HepG2 (cell line): ENCODE data around the gene CXCR5. TPM values are rescaled to one million over a fixed set of nuclear protein-coding genes. Genes with fewer than 3 reads are reported as not detected.

Experiments
- HDAC1 ChIP-seq: sonication (generic); formaldehyde crosslinking; IDR thresholded peaks from 2 replicates; pipeline ENCODE4 v1.5.1; 2020; ENCODE audit warnings: mild to moderate bottlenecking, missing genetic modification reagents
- KAT7 ChIP-seq: IDR thresholded peaks from 2 replicates; pipeline ENCODE4 v1.6.1; 2018; ENCODE audit warnings: borderline replicate concordance, missing compliant biosample characterization
- KDM6A ChIP-seq: IDR thresholded peaks from 2 replicates; pipeline ENCODE4 v1.6.1; 2016; ENCODE audit warnings: low read depth
- NFIC ChIP-seq: IDR thresholded peaks from 2 replicates; pipeline ENCODE4 v1.6.1; 2012; ENCODE audit warnings: mild to moderate bottlenecking, low read length, inconsistent platforms
- NR1H2 ChIP-seq: sonication (generic); formaldehyde crosslinking; IDR thresholded peaks from 2 replicates; pipeline ENCODE4 v1.8.1; 2022; ENCODE audit warnings: low read depth, missing genetic modification reagents, borderline replicate concordance
- SATB2 ChIP-seq: sonication (generic); formaldehyde crosslinking; IDR thresholded peaks from 2 replicates; pipeline ENCODE4 v1.5.0; 2020; ENCODE audit warnings: missing genetic modification reagents
- SNAPC2 ChIP-seq: sonication (generic); formaldehyde crosslinking; IDR thresholded peaks from 2 replicates; pipeline ENCODE4 v1.8.1; 2022; ENCODE audit warnings: mild to moderate bottlenecking, missing genetic modification reagents
- SRY ChIP-seq: sonication (generic); formaldehyde crosslinking; IDR thresholded peaks from 2 replicates; pipeline ENCODE4 v1.8.0; 2022; ENCODE audit warnings: mild to moderate bottlenecking, missing genetic modification reagents
- ZFP90 ChIP-seq: sonication (generic); formaldehyde crosslinking; IDR thresholded peaks from 2 replicates; pipeline ENCODE4 v1.8.0; 2022; ENCODE audit warnings: missing genetic modification reagents, mild to moderate bottlenecking, inconsistent platforms, borderline replicate concordance
- ZNF20 ChIP-seq: sonication (generic); formaldehyde crosslinking; IDR thresholded peaks from 2 replicates; pipeline ENCODE4 v1.4.0; 2020; ENCODE audit warnings: mild to moderate bottlenecking, moderate library complexity, missing genetic modification reagents
- ZNF234 ChIP-seq: sonication (generic); formaldehyde crosslinking; conservative IDR thresholded peaks from 2 replicates; pipeline ENCODE4 v1.5.1; 2020; ENCODE audit warnings: mild to moderate bottlenecking, missing genetic modification reagents
- ZNF251 ChIP-seq: sonication (generic); formaldehyde crosslinking; IDR thresholded peaks from 2 replicates; pipeline ENCODE4 v1.9.0; 2021; ENCODE audit warnings: mild to moderate bottlenecking, missing genetic modification reagents
- ZNF292 ChIP-seq: sonication (generic); formaldehyde crosslinking; IDR thresholded peaks from 2 replicates; pipeline ENCODE4 v1.8.1; 2022; ENCODE audit warnings: mild to moderate bottlenecking, low read depth, missing genetic modification reagents, borderline replicate concordance
- ZNF329 ChIP-seq: sonication (generic); formaldehyde crosslinking; IDR thresholded peaks from 2 replicates; pipeline ENCODE4 v1.9.0; 2021; ENCODE audit warnings: low read depth, mild to moderate bottlenecking, missing genetic modification reagents
- ZNF431 ChIP-seq: sonication (generic); formaldehyde crosslinking; IDR thresholded peaks from 2 replicates; pipeline ENCODE4 v1.9.0; 2022; ENCODE audit warnings: missing genetic modification reagents, low read depth, mild to moderate bottlenecking, borderline replicate concordance
- ZNF747 ChIP-seq: sonication (generic); formaldehyde crosslinking; IDR thresholded peaks from 2 replicates; pipeline ENCODE4 v1.8.1; 2023; ENCODE audit warnings: missing genetic modification reagents, mild to moderate bottlenecking, borderline replicate concordance
- ZNF773 ChIP-seq: sonication (generic); formaldehyde crosslinking; IDR thresholded peaks from 2 replicates; pipeline ENCODE4 v1.4.0; 2020; ENCODE audit warnings: missing genetic modification reagents, borderline replicate concordance
- polyA plus RNA-seq, 8 experiments: library from polyadenylated mRNA; depleted of rRNA in 3 of 8; stranded (reverse) in 7 of 8; unstranded in 1 of 8; fragments of >200 nt; fragmentation: Illumina TruSeq in 4 of 8; extraction: Trizol in 4 of 8; gene quantifications; 2 replicates each; pipeline versions ENCODE4 v1.2.1 to v1.2.3, GENCODE V29; 2011 to 2016; ENCODE audit warnings: low read depth in 4 of 8, missing spikeins in 1 of 8, mixed read lengths in 1 of 8; ENCODE audit not compliant: insufficient read depth in 1 of 8
- total RNA-seq, 5 experiments: library from RNA; depleted of rRNA; stranded (reverse); fragments of >200 nt; fragmentation: Illumina TruSeq; extraction: Trizol; gene quantifications; 2 replicates each; pipeline ENCODE4 v1.2.3, GENCODE V29; 2016; ENCODE audit warnings: low read depth in 1 of 5
- TF ChIP-seq, protein P1 (sequence below): IDR thresholded peaks from 2 replicates; pipeline ENCODE4 v1.6.1; 2016; ENCODE audit warnings: mild to moderate bottlenecking
- TF ChIP-seq, protein P2 (sequence below): sonication (generic); formaldehyde crosslinking; IDR thresholded peaks from 2 replicates; pipeline ENCODE4 v1.5.1; 2020; ENCODE audit warnings: missing genetic modification reagents, mild to moderate bottlenecking, borderline replicate concordance
- TF ChIP-seq, protein P3 (sequence below), 2 experiments: sonication (generic) in 1 of 2; formaldehyde crosslinking in 1 of 2; IDR thresholded peaks; 2 replicates each; pipeline versions ENCODE4 v1.4.0 to v1.6.1; 2018 to 2020; ENCODE audit warnings: missing genetic modification reagents in 2 of 2, borderline replicate concordance in 1 of 2, low read depth in 1 of 2, mild to moderate bottlenecking in 1 of 2, missing biosample characterization in 1 of 2

CXCR5 gene
- total and polyA plus RNA-seq, 2 of the 13 experiments (the other 11 are each of a cell fraction or from before 2014, with no cell fraction given) = not detected

DNA sequence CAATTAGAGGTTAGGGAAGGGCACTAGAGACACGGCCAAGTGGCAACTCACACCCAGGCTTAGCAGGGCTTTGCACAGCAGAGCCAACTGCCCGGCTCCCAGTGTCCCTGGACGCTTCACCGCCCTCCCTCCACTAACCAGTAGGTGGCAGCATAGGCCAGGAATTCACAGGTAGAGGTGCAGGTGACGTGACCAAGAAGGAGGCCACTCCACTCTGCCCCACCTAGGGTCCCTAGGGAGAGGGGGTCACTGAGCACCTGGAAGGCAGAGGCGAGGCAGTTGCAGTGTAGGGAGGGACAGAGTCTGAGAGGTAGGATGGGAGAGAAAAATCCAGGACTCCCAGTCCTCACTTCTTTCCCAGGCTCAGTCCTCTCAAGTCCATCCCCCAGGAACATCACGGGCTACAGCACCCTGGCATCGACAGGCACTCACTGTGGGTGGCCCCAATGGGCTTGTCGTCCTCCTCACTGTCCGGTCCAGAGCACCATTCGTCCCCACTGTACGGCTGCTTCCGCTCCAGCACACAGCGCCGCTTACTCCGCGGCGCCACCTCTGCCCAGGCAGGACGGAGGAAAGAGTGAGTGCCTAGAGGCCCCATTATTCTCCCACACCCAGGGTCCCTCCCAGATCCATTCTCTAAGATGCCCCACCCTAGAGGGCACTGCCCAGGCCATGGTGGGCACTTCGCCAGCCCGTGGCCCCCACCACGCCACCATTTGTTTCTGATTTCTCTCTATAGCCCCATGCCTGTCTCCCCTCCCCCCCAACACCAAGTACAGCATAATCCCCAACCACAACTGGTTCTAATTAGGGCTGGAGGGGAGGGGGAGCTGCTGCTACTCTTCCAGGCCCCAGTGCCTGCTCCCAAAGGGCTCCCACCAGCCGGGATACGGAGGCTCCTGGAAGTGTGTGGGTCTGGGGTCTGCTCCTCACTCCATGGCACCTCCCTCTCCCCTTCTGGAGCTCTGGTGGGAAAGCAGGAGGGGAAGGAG is 23.7 kb downstream of the CXCR5 start (continued):
- TF ChIP-seq, protein P1, sequence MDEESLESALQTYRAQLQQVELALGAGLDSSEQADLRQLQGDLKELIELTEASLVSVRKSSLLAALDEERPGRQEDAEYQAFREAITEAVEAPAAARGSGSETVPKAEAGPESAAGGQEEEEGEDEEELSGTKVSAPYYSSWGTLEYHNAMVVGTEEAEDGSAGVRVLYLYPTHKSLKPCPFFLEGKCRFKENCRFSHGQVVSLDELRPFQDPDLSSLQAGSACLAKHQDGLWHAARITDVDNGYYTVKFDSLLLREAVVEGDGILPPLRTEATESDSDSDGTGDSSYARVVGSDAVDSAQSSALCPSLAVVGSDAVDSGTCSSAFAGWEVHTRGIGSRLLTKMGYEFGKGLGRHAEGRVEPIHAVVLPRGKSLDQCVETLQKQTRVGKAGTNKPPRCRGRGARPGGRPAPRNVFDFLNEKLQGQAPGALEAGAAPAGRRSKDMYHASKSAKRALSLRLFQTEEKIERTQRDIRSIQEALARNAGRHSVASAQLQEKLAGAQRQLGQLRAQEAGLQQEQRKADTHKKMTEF (CRISPR knock-in tag) = peak; percentile 68
- TF ChIP-seq, protein P2, sequence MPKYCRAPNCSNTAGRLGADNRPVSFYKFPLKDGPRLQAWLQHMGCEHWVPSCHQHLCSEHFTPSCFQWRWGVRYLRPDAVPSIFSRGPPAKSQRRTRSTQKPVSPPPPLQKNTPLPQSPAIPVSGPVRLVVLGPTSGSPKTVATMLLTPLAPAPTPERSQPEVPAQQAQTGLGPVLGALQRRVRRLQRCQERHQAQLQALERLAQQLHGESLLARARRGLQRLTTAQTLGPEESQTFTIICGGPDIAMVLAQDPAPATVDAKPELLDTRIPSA (CRISPR knock-in tag) = no peak
- no peak for TF ChIP-seq ZNF20
- no peak for TF ChIP-seq ZFP90 (CRISPR knock-in tag)
- TF ChIP-seq KAT7 (CRISPR knock-in tag) = no peak
- TF ChIP-seq SATB2 (CRISPR knock-in tag) = no peak
- TF ChIP-seq ZNF747 (CRISPR knock-in tag) = no peak
- TF ChIP-seq ZNF234 = no peak
- TF ChIP-seq, protein P3, sequence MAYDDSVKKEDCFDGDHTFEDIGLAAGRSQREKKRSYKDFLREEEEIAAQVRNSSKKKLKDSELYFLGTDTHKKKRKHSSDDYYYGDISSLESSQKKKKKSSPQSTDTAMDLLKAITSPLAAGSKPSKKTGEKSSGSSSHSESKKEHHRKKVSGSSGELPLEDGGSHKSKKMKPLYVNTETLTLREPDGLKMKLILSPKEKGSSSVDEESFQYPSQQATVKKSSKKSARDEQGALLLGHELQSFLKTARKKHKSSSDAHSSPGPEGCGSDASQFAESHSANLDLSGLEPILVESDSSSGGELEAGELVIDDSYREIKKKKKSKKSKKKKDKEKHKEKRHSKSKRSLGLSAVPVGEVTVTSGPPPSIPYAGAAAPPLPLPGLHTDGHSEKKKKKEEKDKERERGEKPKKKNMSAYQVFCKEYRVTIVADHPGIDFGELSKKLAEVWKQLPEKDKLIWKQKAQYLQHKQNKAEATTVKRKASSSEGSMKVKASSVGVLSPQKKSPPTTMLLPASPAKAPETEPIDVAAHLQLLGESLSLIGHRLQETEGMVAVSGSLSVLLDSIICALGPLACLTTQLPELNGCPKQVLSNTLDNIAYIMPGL (CRISPR knock-in tag; IDR thresholded peaks at IDR 0.05; ENCODE audit: borderline replicate concordance in 1 of 2, low read depth in 1 of 2) = peak; percentile 69 to 90; a peak in 3 of 4 replicates
- no peak for TF ChIP-seq NR1H2 (CRISPR knock-in tag)
- TF ChIP-seq HDAC1 = peak; percentile 32; the same call in 1 of the 2 replicates
- TF ChIP-seq ZNF431 (CRISPR knock-in tag) = no peak
- TF ChIP-seq KDM6A (CRISPR knock-in tag) = no peak
- no peak for TF ChIP-seq ZNF251 (CRISPR knock-in tag)
- TF ChIP-seq ZNF292 (CRISPR knock-in tag) = no peak
- no peak for TF ChIP-seq ZNF773 (CRISPR knock-in tag)
- TF ChIP-seq SRY (CRISPR knock-in tag) = no peak
- TF ChIP-seq ZNF329 (CRISPR knock-in tag) = no peak
- TF ChIP-seq SNAPC2 (CRISPR knock-in tag) = no peak
- TF ChIP-seq NFIC = no peak
